ENCODE data around the gene URI1.

URI1 gene

DNA sequence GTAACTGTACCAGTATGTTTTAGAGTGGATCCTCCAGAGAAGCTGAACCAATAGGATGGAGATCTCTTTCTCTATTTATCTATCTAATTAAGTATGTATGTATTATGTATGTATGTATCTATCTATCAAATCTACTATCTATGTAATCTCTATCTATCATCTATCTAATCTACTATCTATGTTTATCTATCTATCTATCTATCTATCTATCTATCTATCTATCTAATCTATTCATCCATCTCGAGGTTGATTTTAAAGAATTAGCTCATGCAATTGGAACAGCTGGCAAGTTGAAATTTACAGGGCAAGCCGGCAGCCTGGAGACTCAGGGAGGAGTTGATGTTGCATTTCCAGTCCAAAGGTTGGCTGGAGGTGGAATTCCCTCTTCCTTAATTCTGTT is 112.2 kb downstream of the URI1 start:
- Histone ChIP-seq H4K91ac (ENCODE audit: low read depth, low read length, poor library complexity) (no peak overlapping the region), H3K14ac (ENCODE audit: low read length) (no peak overlapping the region), H2BK15ac (ENCODE audit: low read length) (no peak overlapping the region), H2AK5ac (ENCODE audit: low read depth, low read length) (no peak overlapping the region), H3K9me3 (replicated peaks in 1 of 2; ENCODE audit: control insufficient read depth in 2 of 2, insufficient read depth in 1 of 2, low read depth in 1 of 2, low read length in 2 of 2) (peaks cover 0 to 4% of the 10 kb centered on the region in 2 donors), H3K18ac (ENCODE audit: low read length) (no peak overlapping the region), H2BK5ac (ENCODE audit: low read length) (no peak overlapping the region), H3K27me3 (ENCODE audit: control insufficient read depth in 3 of 3, insufficient read depth in 3 of 3, low read depth in 1 of 3, low read length in 3 of 3) (no peaks in the 10 kb centered on the region), H3K4me3 (ENCODE audit: low read length in 2 of 2) (no peak overlapping the region), H3K79me1 (ENCODE audit: low read depth, low read length) (no peaks in the 10 kb centered on the region), H2BK12ac (ENCODE audit: low read length) (no peak overlapping the region), H3K4me1 (ENCODE audit: control insufficient read depth in 2 of 2, insufficient read depth in 1 of 2, low read depth in 1 of 2, low read length in 2 of 2) (peaks cover 2 to 14% of the 10 kb centered on the region in 2 donors), H3K36me3 (replicated peaks in 1 of 2; ENCODE audit: control insufficient read depth in 2 of 2, insufficient read depth in 2 of 2, low read length in 2 of 2) (no peaks in the 10 kb centered on the region), H4K8ac (ENCODE audit: low read depth, low read length) (no peak overlapping the region), H3K23ac (ENCODE audit: low read depth, low read length, poor library complexity) (no peak overlapping the region), H2BK120ac (ENCODE audit: low read depth, low read length) (no peak overlapping the region), H3K27ac (replicated peaks; ENCODE audit: low read length) (no peak overlapping the region), H3K4ac (ENCODE audit: low read length) (no peak overlapping the region), H3K4me2 (ENCODE audit: insufficient read depth, low read length, poor library complexity, severe bottlenecking) (no peak overlapping the region), H2AFZ (ENCODE audit: low read length) (no peak overlapping the region), H3K9ac (ENCODE audit: low read depth, low read length, poor library complexity) (no peak overlapping the region)
- DNase-seq (ENCODE audit: low spot score) = no peak
- WGBS, 2 donors (ENCODE audit: extremely low coverage in 2 of 2, insufficient read length in 2 of 2, insufficient replicate concordance in 1 of 2) = no CpG with 5 or more reads among the region's 2 CpGs

DNA sequence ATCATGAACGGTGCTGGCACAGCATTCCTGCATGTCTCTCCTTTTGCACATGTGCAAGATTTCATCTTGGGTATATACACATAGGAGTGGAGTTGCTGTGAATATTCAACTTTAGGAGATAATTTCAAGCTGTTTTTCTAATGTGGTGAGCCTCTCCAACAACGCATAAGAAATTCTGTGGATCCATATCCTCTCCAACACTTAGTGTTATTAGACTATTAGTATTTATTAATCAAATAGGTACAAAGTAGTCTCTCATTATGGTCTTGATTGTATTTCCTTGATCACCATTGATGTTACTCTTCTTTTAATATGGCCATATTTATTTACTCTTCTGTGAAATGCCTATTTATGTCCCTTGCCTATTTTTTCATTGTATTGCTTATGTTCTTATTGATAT is 114.5 kb downstream of the URI1 start:
- WGBS, 2 donors (ENCODE audit: extremely low coverage in 2 of 2, insufficient read length in 2 of 2, insufficient replicate concordance in 1 of 2) = no CpG with 5 or more reads among the region's 2 CpGs

DNA sequence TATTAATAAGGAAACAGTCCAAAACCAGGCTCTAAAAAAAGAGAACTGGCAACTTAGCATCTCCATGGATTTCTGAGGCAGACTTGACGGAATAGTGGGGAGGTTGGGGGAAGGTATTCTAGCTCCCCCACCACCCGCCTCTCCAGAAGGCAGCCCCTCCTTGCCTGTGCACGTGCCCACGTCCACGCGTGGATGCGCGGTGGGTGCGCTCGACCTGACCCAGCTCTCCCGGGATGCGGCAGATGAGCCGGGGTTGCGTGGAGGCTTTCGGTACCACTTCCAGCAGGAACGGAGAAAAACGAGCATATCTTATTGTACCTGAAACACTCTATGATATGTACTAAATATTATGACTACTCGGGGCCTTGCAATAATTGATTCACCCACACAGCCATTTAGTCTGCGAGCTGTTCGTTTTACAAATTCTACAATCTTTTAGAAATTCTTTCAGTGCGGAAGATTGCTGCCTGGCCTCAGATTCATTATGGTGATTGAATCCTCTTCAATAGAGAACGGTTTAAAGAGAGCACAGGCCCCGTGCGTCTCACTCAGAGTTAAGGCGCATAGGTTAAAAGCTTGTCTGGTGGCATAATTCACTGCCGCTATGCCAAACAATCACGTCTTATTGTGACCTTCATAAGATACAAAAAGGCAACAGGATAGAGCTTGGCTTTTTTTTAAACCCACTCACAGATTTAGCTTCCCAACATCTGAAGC is 117.9 kb downstream of the URI1 start:
- no CpG with 5 or more reads among the region's 27 CpGs for WGBS, 2 donors (ENCODE audit: extremely low coverage in 2 of 2, insufficient read length in 2 of 2, insufficient replicate concordance in 1 of 2)
- Histone ChIP-seq H3K27ac (replicated peaks; ENCODE audit: low read length) (no peak overlapping the region), H4K91ac (ENCODE audit: low read depth, low read length, poor library complexity) (no peak overlapping the region)

More for the DNA sequence above, 114.5 kb downstream of the URI1 start:
- Histone ChIP-seq H4K8ac (ENCODE audit: low read depth, low read length) (no peak overlapping the region), H3K9ac (ENCODE audit: low read depth, low read length, poor library complexity) (no peak overlapping the region), H3K27ac (replicated peaks; ENCODE audit: low read length) (no peak overlapping the region), H3K9me3 (replicated peaks in 1 of 2; ENCODE audit: control insufficient read depth in 2 of 2, insufficient read depth in 1 of 2, low read depth in 1 of 2, low read length in 2 of 2) (peaks cover 0 to 4% of the 10 kb centered on the region in 2 donors), H2BK5ac (ENCODE audit: low read length) (no peak overlapping the region), H3K36me3 (replicated peaks in 1 of 2; ENCODE audit: control insufficient read depth in 2 of 2, insufficient read depth in 2 of 2, low read length in 2 of 2) (no peaks in the 10 kb centered on the region), H3K18ac (ENCODE audit: low read length) (no peak overlapping the region), H3K4me1 (ENCODE audit: control insufficient read depth in 2 of 2, insufficient read depth in 1 of 2, low read depth in 1 of 2, low read length in 2 of 2) (peaks cover 0 to 8% of the 10 kb centered on the region in 2 donors), H3K4ac (ENCODE audit: low read length) (no peak overlapping the region), H3K14ac (ENCODE audit: low read length) (no peak overlapping the region), H3K4me2 (ENCODE audit: insufficient read depth, low read length, poor library complexity, severe bottlenecking) (no peak overlapping the region), H3K4me3 (ENCODE audit: low read length in 2 of 2) (no peak overlapping the region), H3K27me3 (ENCODE audit: control insufficient read depth in 3 of 3, insufficient read depth in 3 of 3, low read depth in 1 of 3, low read length in 3 of 3) (no peaks in the 10 kb centered on the region), H2AFZ (ENCODE audit: low read length) (no peak overlapping the region), H2BK12ac (ENCODE audit: low read length) (no peak overlapping the region), H3K23ac (ENCODE audit: low read depth, low read length, poor library complexity) (no peak overlapping the region), H2AK5ac (ENCODE audit: low read depth, low read length) (no peak overlapping the region), H2BK15ac (ENCODE audit: low read length) (no peak overlapping the region), H3K79me1 (ENCODE audit: low read depth, low read length) (no peaks in the 10 kb centered on the region), H2BK120ac (ENCODE audit: low read depth, low read length) (no peak overlapping the region), H4K91ac (ENCODE audit: low read depth, low read length, poor library complexity) (no peak overlapping the region)
- no peak for DNase-seq (ENCODE audit: low spot score)

DNA sequence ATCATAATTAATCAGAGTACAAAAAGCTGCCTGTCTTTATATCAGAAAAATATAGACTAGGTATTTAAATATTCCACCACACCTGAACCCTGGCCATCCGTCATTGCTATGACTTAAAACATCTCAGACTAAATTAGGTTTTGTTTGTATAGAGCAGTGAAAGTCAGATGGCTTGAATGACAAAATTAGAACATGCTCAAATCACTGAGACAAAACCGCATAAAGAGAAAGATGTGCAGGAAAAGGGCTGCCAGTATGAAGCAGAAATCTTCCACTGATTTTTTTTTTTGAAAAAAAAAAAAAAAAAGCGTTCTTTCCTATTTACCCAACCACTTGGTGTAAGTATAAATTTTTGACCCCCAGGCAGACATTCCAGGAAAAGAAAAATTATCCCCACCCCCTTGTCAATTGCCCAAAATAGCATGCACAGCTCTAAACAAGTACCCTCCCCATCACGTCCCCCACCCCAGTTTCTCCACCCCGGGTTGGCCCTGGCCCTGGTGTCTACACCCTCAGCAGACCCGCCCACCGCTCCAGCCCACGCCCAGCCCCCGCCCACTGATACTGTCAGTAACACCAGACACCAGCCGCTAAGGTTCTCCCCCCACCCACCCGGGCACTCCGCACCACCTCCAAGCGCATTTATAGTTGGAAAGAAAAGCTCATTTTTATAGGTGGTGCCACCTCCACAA is 118.6 kb downstream of the URI1 start:
- H2AK5ac ChIP-seq (ENCODE audit: low read depth, low read length) = no peak overlapping the region
- no peak overlapping the region for H2AFZ ChIP-seq (ENCODE audit: low read length)
- WGBS, 2 donors (ENCODE audit: extremely low coverage in 2 of 2, insufficient read length in 2 of 2, insufficient replicate concordance in 1 of 2) = no CpG with 5 or more reads among the region's 13 CpGs
- peak overlapping the region; percentile 78 for H2BK15ac ChIP-seq (ENCODE audit: low read length)
- no peak overlapping the region for H3K14ac ChIP-seq (ENCODE audit: low read length)
- H3K79me1 ChIP-seq (ENCODE audit: low read depth, low read length) = no peaks in the 10 kb centered on the region
- peaks cover 0 to 3% (median 0%) of the 10 kb centered on the region in 3 experiments for H3K27me3 ChIP-seq (ENCODE audit: control insufficient read depth in 3 of 3, insufficient read depth in 3 of 3, low read depth in 1 of 3, low read length in 3 of 3)
- no peak overlapping the region for H3K4me3 ChIP-seq (ENCODE audit: low read length in 2 of 2)
- peaks cover 0 to 10% of the 10 kb centered on the region in 2 donors for H3K4me1 ChIP-seq (ENCODE audit: control insufficient read depth in 2 of 2, insufficient read depth in 1 of 2, low read depth in 1 of 2, low read length in 2 of 2)
- no peaks in the 10 kb centered on the region for H3K36me3 ChIP-seq (replicated peaks in 1 of 2; ENCODE audit: control insufficient read depth in 2 of 2, insufficient read depth in 2 of 2, low read length in 2 of 2)
- H3K9me3 ChIP-seq (replicated peaks in 1 of 2; ENCODE audit: control insufficient read depth in 2 of 2, insufficient read depth in 1 of 2, low read depth in 1 of 2, low read length in 2 of 2) = peaks cover 0 to 4% of the 10 kb centered on the region in 2 donors
- H3K23ac ChIP-seq (ENCODE audit: low read depth, low read length, poor library complexity) = no peak overlapping the region
- H4K8ac ChIP-seq (ENCODE audit: low read depth, low read length) = no peak overlapping the region
- DNase-seq (ENCODE audit: low spot score) = no peak
- H4K91ac ChIP-seq (ENCODE audit: low read depth, low read length, poor library complexity) = no peak overlapping the region
- no peak overlapping the region for H3K9ac ChIP-seq (ENCODE audit: low read depth, low read length, poor library complexity)
- no peak overlapping the region for H2BK5ac ChIP-seq (ENCODE audit: low read length)
- H2BK120ac ChIP-seq (ENCODE audit: low read depth, low read length) = no peak overlapping the region
- no peak overlapping the region for H3K27ac ChIP-seq (replicated peaks; ENCODE audit: low read length)
- no peak overlapping the region for H2BK12ac ChIP-seq (ENCODE audit: low read length)
- no peak overlapping the region for H3K4ac ChIP-seq (ENCODE audit: low read length)
- no peak overlapping the region for H3K18ac ChIP-seq (ENCODE audit: low read length)
- no peak overlapping the region for H3K4me2 ChIP-seq (ENCODE audit: insufficient read depth, low read length, poor library complexity, severe bottlenecking)

More for the DNA sequence above, 117.9 kb downstream of the URI1 start:
- no peak overlapping the region for H3K4ac ChIP-seq (ENCODE audit: low read length)
- H2BK120ac ChIP-seq (ENCODE audit: low read depth, low read length) = no peak overlapping the region
- no peak overlapping the region for H2BK15ac ChIP-seq (ENCODE audit: low read length)
- no peak overlapping the region for H3K4me3 ChIP-seq (ENCODE audit: low read length in 2 of 2)
- no peak for DNase-seq (ENCODE audit: low spot score)
- no peak overlapping the region for H4K8ac ChIP-seq (ENCODE audit: low read depth, low read length)
- H3K9ac ChIP-seq (ENCODE audit: low read depth, low read length, poor library complexity) = peak overlapping the region; percentile 73
- no peak overlapping the region for H3K14ac ChIP-seq (ENCODE audit: low read length)
- no peak overlapping the region for H3K23ac ChIP-seq (ENCODE audit: low read depth, low read length, poor library complexity)
- no peak overlapping the region for H2AFZ ChIP-seq (ENCODE audit: low read length)
- peaks cover 0 to 4% of the 10 kb centered on the region in 2 donors for H3K9me3 ChIP-seq (replicated peaks in 1 of 2; ENCODE audit: control insufficient read depth in 2 of 2, insufficient read depth in 1 of 2, low read depth in 1 of 2, low read length in 2 of 2)
- no peaks in the 10 kb centered on the region for H3K36me3 ChIP-seq (replicated peaks in 1 of 2; ENCODE audit: control insufficient read depth in 2 of 2, insufficient read depth in 2 of 2, low read length in 2 of 2)
- peak overlapping the region; percentile 86 for H3K18ac ChIP-seq (ENCODE audit: low read length)
- H2BK12ac ChIP-seq (ENCODE audit: low read length) = no peak overlapping the region
- no peak overlapping the region for H2BK5ac ChIP-seq (ENCODE audit: low read length)
- no peak overlapping the region for H3K4me2 ChIP-seq (ENCODE audit: insufficient read depth, low read length, poor library complexity, severe bottlenecking)
- no peaks in the 10 kb centered on the region for H3K79me1 ChIP-seq (ENCODE audit: low read depth, low read length)
- H3K27me3 ChIP-seq (ENCODE audit: control insufficient read depth in 3 of 3, insufficient read depth in 3 of 3, low read depth in 1 of 3, low read length in 3 of 3) = peaks cover 0 to 3% (median 0%) of the 10 kb centered on the region in 3 experiments
- H2AK5ac ChIP-seq (ENCODE audit: low read depth, low read length) = no peak overlapping the region
- peaks cover 0 to 6% of the 10 kb centered on the region in 2 donors for H3K4me1 ChIP-seq (ENCODE audit: control insufficient read depth in 2 of 2, insufficient read depth in 1 of 2, low read depth in 1 of 2, low read length in 2 of 2)

Measured in neuronal stem cell (in vitro differentiated cells).